ENCODE measurements around the gene TRIM34.
"Not testable (repeated sequence)": the region's sequence is repeated elsewhere in the genome, so short reads cannot be mapped to it uniquely, and the experiment has no call there.

The TRIM34 gene

DNA sequence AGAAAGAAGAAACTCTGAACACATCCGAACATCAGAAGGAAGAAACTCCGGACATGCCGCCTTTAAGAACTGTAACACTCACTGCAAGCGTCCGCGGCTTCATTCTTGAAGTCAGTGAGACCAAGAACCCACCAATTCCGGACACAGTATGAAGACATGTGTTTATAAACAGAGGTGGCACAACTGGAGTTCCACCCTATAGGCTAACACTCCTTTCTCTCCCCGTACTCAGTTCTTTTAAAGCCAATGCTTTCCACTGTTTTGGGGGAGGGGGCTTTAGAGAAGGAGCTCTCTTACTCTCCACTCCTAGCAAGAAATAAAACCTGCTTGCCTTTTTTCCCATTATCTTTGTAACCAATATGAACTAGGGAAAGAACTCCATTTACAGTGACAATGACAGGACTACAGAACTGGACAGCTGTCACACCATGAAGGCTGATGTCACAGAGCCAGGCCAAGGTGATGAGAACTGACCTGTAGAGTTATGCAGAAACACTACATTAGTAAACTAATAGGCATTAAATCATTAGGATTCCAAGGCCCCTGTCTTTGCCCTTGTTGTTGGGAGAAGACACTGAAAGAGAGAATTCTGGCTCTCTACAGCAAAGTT is 59.3 kb downstream of the TRIM34 start:
- no peak for DNase-seq (ENCODE audit: low read depth in 1 of 2, low spot score in 1 of 2)

DNA sequence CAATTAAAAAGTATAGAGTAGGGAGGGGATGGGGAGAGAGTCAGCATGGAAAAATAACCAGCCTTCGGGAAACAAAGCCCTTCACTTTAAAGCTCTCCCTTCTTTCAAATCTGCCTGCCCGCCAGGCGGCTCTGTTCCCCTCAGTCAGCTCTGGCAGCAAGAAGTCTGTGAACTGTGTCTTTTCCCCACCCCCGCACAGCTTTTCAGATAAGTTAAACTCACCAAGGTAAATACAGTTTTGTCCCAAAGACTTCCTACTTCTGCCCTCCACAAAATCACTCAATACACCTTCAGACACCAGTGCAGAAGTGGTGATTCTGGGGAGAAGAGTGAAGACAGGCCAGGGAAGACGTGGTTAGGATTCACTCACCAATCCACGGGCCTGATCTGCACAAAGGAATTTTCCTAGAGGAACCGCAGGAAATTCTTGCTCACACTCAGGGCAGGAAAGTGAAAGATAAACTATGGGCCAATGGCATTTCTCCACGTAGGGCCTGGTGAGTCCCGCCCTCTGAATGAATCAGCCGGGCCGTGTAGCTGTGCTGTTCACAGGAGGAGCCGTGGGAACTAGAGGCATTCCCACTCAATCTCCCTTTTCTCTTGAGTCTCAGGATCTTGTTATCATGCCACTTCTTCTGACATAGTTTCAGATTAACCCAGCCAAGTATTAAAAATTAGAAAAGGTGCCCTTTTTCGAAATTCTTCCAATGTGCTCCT is 60.0 kb downstream of the TRIM34 start, which contains the start of gene TRIM5:
TRIM5 (minus strand) TSS at position 429 of the 717 bp plus-strand sequence. CDS start 4,897 bp downstream, outside the sequence.
- peak; percentile 50 to 54 for DNase-seq (ENCODE audit: low read depth in 1 of 2, low spot score in 1 of 2)

DNA sequence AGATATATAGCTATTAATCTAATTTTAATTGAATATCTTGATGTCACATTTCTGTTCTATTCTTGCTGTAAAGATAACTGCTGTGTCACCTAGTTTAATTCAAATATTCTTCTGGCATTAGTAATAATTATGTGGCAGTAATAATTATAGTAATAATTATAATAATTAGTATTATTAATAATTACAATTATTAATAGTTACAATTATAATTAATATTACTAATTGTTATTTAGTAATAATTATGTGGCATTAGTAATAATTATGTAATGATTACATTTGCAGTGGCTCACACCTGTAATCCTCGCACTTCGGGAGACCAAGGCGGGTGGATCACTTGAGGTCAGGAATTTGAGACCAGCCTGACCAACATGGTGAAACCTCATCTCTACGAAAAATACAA is 61.6 kb downstream of the TRIM34 start:
- DNase-seq (ENCODE audit: low read depth in 1 of 2, low spot score in 1 of 2), result no peak

DNA sequence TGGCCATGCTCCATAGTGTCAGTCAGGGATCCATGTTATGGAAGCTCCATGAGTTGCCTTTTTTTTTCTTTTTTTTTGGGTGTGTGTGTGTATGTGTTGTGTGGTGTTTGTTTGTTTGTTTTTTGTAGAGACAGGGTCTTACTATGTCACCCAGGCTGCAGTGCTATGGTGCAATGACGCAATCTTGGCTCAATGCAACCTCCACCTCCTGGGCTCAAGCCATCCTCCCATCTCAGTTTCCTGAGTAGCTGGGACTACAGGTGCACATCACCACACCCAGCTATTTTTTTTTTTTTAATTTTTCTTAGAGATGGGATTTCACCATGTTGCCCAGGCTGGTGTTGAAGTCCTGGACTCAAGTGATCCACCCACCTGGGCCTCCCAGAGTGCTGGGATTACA is 63.7 kb downstream of the TRIM34 start:
- no peak for DNase-seq (ENCODE audit: low read depth in 1 of 2, low spot score in 1 of 2)

DNA sequence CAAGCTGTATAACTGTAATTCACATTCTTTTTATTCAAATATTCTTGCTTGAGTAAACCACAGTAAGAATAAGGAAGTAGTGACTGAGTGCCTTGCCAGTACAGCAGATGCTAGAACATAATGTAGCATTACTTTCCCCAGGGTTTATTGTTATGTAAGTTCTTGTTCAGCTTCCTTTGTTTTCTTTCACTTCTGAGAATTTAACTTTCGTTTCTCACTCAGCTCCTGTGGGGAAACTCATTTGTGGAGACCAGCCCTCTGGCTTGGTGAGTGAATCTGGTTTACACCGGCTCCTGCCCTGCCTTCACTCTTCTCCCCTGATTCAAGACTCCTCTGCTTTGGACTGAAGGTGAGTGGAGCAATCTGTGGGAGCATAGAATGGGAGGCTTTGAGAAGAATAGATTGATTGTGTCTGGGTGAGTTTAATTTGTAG is 64.8 kb downstream of the TRIM34 start, which contains the start of gene TRIM22:
TRIM22 (plus strand) TSS at position 240 of the 433 bp plus-strand sequence. CDS start 6,443 bp downstream, outside the sequence.
- no peak for DNase-seq (ENCODE audit: low read depth in 1 of 2, low spot score in 1 of 2)

DNA sequence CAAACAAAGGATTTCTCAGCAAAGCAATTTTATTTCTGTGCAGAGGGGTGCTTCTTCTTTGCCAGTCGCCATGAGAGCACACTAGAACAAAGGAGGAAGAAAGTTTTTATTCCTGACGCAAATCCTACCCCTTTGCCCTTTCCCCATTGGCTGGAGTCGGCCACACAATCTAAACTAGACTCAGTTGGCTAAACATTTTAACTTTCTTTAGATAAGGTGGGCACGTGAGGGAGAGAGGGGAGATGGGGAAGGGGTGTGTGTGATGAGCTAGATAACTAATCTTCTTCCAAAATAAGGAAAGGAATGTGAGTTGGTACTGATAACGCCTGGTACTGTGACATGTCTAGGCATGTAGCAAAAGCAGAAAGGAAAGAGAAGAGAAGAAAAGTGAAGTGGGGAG is 65.4 kb downstream of the TRIM34 start:
- no peak for DNase-seq (ENCODE audit: low read depth in 1 of 2, low spot score in 1 of 2)

DNA sequence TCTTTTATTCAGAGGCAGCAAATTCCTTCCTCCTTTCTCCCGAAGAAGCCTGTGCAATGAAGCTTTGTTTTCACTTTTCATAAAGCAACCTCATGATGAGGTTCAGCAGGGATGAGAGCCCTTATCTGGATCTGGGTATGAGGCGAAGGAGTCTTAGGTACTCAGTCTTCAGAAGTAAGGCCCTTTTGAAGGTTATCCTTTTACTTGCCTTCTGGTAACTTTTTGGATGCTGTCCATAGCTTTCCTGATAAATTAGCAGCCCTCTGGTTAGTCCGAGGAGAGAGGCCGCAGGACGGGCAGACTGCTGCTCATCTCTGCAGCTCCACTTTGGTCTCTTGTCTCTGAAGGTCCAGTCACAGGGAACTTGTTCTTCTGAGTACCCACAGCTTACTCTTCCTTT is 65.9 kb downstream of the TRIM34 start:
- no peak for DNase-seq (ENCODE audit: low read depth in 1 of 2, low spot score in 1 of 2)

DNA sequence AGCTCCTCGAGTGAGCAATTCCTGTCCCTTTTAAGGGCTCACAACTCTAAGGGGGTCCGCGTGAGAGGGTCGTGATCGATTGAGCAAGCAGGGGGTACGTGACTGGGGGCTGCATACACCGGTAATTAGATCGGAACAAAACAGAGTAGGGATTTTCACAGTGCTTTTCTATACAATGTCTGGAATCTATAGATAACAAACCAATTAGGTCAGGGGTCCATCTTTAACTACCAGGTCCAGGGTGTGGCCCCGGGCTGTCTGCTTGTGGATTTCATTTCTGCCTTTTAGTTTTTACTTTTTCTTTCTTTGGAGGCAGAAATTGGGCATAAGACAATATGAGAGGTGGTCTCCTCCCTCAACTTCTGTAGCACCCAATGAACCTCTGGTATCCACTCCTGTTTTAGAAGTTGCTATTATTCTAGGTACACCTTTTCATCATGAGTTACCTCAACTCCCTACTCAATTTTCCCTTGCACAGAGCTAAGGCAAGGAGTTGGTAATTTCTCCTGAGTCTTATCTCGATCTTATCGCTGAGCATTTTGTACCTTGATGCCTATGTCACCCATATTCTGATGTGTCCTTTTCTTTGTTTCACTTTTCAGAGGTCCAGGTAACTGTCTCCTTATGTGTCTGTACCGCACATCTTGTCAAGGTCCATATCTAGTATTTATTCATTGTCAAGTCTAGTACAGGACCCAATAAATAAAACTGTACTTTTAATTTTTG is 66.6 kb downstream of the TRIM34 start:
- not testable (repeated sequence) for DNase-seq (ENCODE audit: low read depth in 1 of 2, low spot score in 1 of 2)

DNA sequence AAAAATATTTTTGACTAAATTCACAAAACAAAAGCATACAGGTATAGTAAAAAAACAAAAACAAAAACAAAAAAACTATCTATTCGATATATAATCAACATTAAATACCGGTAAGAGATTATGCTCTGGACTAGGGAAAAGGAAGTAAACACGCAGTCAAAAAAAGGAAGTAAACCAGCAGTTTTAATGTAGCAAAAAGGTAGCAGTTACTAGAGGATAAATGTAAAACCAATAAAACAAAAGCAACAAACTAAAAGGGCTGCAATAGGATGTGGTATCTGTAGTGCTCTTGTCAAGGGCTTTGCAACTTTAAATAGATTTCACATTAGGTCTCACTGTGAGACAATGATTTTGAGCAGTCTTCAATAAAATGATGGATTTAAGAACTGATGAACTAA is 67.2 kb downstream of the TRIM34 start:
- DNase-seq (ENCODE audit: low read depth in 1 of 2, low spot score in 1 of 2), result no peak
